ENCODE measurements around the gene EPS15. TPM values are rescaled to one million over a fixed set of nuclear protein-coding genes. Genes with fewer than 3 reads are reported as not detected.
"Not testable (repeated sequence)": the region's sequence is repeated elsewhere in the genome, so short reads cannot be mapped to it uniquely, and the experiment has no call there.

The EPS15 gene
- total RNA-seq, 2 donors from 2014 or later = 50.0 to 54.7 TPM

DNA sequence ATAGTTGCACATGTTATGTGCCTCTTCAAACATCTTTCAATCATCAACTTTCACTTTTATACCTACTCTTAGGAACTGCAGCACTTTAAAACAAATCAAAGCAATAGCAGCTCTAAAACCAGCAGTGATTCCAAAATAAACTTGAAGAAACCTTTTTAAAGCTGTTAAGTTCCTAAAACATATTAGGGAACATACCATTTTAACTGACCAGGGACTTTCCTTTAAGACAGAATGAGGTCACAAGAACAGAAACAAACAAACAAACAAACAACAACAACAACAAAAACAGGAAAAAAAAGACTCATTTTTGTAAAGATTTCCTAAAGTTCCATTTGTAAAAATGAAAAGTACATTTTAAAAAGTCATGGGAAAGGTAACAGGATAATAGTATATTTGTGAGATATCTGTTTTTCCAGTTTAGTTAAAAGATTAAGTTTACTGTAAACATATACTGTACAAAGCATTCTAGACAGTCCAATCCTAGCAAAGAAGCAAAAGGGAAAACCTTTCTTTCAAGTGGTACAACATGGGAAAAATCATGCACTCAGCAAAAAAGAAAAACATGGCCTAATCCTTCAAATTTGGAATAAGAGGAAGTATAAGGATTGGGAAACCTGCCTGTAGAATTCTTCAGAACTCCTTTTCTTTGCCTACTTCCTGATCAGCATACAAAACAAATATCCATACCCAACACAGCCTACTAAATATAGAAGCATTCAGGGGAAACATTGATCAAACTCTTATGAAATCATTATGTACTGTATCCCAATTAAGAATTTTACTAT is 45.5 kb downstream of the EPS15 start:
- Histone ChIP-seq H3K9me3 (no peaks in the 10 kb centered on the region), H3K27ac (peak overlapping the region in 1 of 2 donors; percentile 26), H3K36me3 (peaks cover 9% of the 10 kb centered on the region), H3K27me3 (no peaks in the 10 kb centered on the region), H3K4me1 (peaks cover 0 to 26% of the 10 kb centered on the region in 2 donors), H3K4me3 (no peak overlapping the region)
- TF ChIP-seq CTCF (IDR thresholded peaks at IDR 0.05) = no peak
- no peak for DNase-seq (ENCODE audit: low spot score)

GRCh38 chr1:51472359-51472758 is 46.7 kb downstream of the EPS15 start:
- peaks cover 0 to 26% of the 10 kb centered on the region in 2 donors for H3K4me1 ChIP-seq
- H3K4me3 ChIP-seq = no peak overlapping the region
- no peaks in the 10 kb centered on the region for H3K27me3 ChIP-seq
- H3K36me3 ChIP-seq = peaks cover 19% of the 10 kb centered on the region
- H3K27ac ChIP-seq = peak overlapping the region in 1 of 2 donors; percentile 45
- no peak for TF ChIP-seq CTCF (IDR thresholded peaks at IDR 0.05)
- DNase-seq (ENCODE audit: low spot score) = no peak
- H3K9me3 ChIP-seq = no peaks in the 10 kb centered on the region

DNA sequence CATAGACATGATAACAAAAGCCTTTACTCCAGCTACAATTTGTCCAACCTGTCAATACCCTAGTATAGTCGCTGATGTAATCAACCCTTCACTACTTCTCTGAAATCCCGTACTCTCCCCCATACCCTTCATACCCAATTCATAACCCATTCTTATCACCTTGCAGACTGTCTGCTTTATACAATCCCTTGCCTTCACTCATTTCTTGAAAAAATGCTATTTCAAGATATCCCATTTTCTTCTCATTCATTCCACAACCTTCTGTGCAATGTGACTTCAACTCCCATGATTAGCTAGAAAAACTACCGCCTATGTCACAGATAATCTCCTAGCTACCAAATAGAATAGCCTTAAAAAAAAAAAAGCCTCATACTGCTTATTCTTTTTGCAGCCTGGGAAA is 49.5 kb downstream of the EPS15 start:
- H3K9me3 ChIP-seq = no peaks in the 10 kb centered on the region
- no peak overlapping the region for H3K4me3 ChIP-seq
- H3K27me3 ChIP-seq = no peaks in the 10 kb centered on the region
- peaks cover 0 to 26% of the 10 kb centered on the region in 2 donors for H3K4me1 ChIP-seq
- no peak overlapping the region for H3K27ac ChIP-seq
- TF ChIP-seq CTCF (IDR thresholded peaks at IDR 0.05) = no peak
- H3K36me3 ChIP-seq = peaks cover 19% of the 10 kb centered on the region
- DNase-seq (ENCODE audit: low spot score) = no peak

DNA sequence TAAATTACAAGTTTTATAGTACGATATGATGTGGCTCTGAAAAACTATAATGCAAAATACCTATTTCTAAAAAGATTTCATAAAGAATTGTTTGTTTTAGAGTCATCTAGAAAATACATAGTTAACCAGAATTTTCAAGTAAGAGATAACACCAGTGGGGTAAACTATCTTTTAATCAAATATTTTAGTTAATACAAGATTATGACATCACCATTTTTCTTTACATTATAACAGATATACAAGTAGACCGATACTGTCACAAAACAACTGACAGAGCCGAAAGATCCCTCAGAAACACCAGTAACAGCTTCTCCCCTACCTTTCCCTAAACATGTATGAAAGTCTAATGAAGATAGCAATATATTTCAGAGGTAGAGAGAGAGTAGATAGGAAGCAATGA is 54.2 kb downstream of the EPS15 start:
- Histone ChIP-seq H3K36me3 (peaks cover 24% of the 10 kb centered on the region), H3K4me3 (no peak overlapping the region), H3K27me3 (no peaks in the 10 kb centered on the region), H3K4me1 (no peaks in the 10 kb centered on the region), H3K27ac (no peak overlapping the region), H3K9me3 (no peaks in the 10 kb centered on the region)
- DNase-seq (ENCODE audit: low spot score) = no peak
- TF ChIP-seq CTCF (IDR thresholded peaks at IDR 0.05) = no peak

- H3K27me3 ChIP-seq = no peaks in the 10 kb centered on the region
- H3K9me3 ChIP-seq = no peaks in the 10 kb centered on the region
- no peak for DNase-seq (ENCODE audit: low spot score)
- H3K27ac ChIP-seq = peak overlapping the region in 1 of 2 donors; percentile 18
- TF ChIP-seq CTCF (IDR thresholded peaks at IDR 0.05) = no peak
- no peaks in the 10 kb centered on the region for H3K4me1 ChIP-seq
- H3K4me3 ChIP-seq = no peak overlapping the region
- peaks cover 27% of the 10 kb centered on the region for H3K36me3 ChIP-seq
Observed at GRCh38 chr1:51463561-51463960, 55.5 kb downstream of the EPS15 start.

DNA sequence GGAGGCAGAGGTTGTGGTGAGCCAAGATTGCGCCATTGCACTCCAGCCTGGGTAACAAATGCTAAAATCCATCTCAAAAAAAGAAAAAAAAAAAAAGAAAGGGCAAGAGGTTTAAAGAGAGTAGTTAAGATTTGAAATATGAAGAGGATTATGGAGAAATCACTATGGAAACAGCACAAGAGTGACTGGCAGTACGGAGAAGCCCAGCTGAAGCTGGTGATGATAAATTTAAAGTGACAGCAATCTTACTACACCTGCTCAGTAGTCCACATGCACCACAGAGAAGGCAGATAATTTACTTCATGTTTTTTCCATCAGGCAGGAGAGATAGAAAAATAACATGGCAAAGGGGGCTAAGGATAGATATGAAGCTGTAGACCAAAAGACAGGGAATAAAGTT is 56.8 kb downstream of the EPS15 start:
- H3K27ac ChIP-seq; H3K4me1 ChIP-seq; H3K27me3 ChIP-seq; DNase-seq (ENCODE audit: low spot score); H3K9me3 ChIP-seq; H3K4me3 ChIP-seq: not testable (repeated sequence)
- H3K36me3 ChIP-seq = peaks cover 16% of the 10 kb centered on the region

All from right atrium auricular region (tissue), 2 donors.